Globus pallidus (tissue), 1 donor: Measurements from ENCODE around the gene CABCOCO1.
"Not testable (repeated sequence)": the region's sequence is repeated elsewhere in the genome, so short reads cannot be mapped to it uniquely, and the experiment has no call there.

Experiments
- DNase-seq: peaks from one replicate; pipeline ENCODE4 v3.0.0-alpha.2; 2015; ENCODE audit warnings: low spot score

Gene CABCOCO1

GRCh38 chr10:61719475-61719874 lies 56.7 kb downstream of the CABCOCO1 start:
- DNase-seq, result not testable (repeated sequence)

DNA sequence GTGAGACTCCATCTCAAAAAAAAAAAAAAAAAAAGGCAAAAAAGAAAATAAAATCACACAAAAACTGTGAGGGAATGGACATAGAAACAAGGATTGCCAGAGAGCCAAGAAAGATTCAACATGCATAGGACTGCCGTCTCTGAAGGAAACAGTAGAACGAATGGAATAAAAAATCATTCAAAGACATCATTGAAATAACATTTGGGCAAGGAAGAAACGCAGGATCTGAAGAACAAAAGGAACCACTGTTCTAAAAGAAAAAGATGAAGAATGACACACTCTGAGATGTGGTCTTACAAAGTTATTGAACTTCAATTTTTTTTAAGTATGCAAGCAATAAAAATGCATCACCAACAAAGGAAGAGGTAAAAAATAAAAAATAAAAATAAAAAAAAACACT lies 57.2 kb downstream of the CABCOCO1 start:
- DNase-seq, result no peak

GRCh38 chr10:61721431-61721830 lies 58.7 kb downstream of the CABCOCO1 start:
- no peak for DNase-seq

DNA sequence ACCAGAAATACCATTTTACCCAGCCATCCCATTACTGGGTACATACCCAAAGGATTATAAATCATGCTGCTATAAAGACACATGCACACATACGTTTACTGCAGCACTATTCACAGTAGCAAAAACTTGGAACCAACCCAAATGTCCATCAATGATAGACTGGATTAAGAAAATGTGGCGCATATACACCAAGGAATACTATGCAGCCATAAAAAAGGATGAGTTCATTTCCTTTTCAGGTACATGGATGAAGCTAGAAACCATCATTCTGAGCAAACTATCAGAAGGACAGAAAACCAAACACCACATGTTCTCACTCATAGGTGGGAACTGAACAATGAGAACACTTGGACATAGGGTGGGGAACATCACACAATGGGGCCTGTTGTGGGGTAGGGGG lies 62.5 kb downstream of the CABCOCO1 start:
- DNase-seq, result not testable (repeated sequence)

GRCh38 chr10:61729596-61729995 lies 66.9 kb downstream of the CABCOCO1 start:
- DNase-seq, result no peak

GRCh38 chr10:61730671-61731070 lies 67.9 kb downstream of the CABCOCO1 start:
- no peak for DNase-seq

DNA sequence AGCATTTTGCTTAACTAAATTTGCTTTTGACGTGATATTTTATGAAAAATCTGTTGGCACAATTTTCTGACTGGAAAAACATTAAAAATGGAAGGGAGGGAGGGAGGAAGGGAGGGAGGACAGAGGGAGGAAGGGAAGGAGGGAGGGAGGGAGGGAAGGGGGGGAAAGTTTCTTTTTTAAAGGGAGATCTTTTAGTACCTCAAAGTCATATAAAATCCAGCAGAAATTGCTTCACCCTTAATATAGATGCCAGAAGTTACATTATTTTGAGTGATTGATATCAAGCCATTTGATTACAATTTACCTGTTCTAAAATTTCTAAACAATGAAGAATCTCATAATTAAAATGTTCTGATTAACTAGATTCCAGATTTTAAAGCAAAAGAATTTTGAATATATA lies 68.9 kb downstream of the CABCOCO1 start:
- DNase-seq, result no peak

- DNase-seq, result no peak
Measured at GRCh38 chr10:61732629-61733278, 70.0 kb downstream of the CABCOCO1 start.

DNA sequence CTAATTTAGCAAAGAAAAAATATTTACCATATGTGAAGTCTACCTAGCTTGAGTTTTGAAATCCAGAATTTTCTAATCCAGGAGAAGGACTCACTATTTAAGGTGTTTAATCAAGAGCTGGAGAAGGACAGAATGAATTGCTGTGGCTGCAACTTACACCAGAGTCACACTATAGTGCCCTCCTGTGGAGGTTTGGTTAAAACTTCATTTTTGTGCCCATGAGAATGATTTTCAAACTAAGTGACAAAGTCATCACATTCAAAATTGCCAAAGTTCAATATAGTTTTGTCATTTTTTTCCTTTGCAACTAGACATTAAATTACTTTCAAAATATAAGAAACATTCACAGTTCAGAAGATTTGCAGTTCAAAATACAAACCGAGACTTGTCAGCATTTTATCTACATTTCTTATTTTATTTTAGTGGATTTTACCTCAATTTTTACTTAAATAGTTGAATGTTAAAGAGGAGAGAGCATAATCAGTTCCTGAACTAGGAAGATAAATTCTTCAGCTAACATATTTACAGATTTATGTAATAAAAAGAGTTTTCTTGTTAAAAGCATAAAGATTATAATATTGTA lies 70.7 kb downstream of the CABCOCO1 start:
- DNase-seq, result peak; percentile 70

GRCh38 chr10:61735882-61736281 lies 73.2 kb downstream of the CABCOCO1 start:
- no peak for DNase-seq

DNA sequence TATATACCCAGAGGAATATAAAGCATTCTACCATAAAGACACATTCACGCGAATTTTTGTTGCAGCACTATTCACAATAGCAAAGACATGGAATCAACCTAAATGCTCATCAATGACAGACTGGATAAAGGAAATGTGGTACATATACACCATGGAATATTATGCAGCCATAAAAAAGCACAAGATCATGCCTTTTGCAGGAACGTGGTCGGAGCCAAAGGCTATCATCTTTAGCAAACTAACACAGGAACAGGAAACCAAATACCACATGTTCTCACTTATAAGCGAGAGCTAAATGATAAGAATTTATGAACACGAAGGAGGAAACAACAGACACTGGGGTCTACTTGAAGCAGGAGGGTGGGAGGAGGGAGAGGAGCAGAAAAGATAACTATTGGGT lies 74.7 kb downstream of the CABCOCO1 start:
- not testable (repeated sequence) for DNase-seq

GRCh38 chr10:61742812-61743211 lies 80.1 kb downstream of the CABCOCO1 start:
- DNase-seq, result no peak

DNA sequence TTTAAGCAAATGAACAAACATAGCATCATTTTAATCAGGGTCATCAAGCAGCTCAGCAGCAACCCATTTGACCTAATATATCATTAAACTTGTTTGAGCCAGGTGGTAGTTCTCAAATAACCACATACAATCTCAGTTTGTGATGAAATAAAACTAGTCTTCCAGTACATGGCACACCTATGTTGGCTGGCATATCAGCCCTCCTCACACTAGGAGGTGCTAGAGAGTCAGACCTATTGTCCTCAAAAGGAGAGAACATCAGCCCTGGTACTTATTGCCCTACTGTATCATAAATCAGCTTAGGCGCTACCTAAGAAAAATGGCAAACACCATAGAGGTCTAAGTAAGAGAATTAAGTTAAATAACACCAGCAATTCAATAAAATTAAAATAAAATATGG lies 81.7 kb downstream of the CABCOCO1 start:
- no peak for DNase-seq

DNA sequence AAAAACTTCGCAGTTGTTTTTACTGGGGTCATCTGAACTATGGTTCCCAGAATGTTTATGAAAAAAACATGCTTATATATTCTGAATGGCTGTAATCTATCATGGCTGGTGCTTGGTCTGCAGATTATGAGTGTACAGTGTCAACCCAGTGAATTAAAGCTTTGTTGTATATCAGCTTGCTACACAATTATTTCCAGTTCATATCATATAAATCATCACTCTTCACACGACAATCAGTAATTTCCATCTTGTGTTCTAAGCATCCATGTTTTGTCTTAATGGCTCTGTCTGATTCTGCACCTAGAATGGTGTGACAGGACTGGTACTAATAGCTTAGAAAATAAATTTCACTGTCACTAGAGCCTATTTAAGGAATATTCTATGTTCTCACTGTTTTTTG lies 83.6 kb downstream of the CABCOCO1 start:
- DNase-seq, result no peak

- DNase-seq, result no peak
Measured at GRCh38 chr10:61747307-61747706, 84.6 kb downstream of the CABCOCO1 start.

DNA sequence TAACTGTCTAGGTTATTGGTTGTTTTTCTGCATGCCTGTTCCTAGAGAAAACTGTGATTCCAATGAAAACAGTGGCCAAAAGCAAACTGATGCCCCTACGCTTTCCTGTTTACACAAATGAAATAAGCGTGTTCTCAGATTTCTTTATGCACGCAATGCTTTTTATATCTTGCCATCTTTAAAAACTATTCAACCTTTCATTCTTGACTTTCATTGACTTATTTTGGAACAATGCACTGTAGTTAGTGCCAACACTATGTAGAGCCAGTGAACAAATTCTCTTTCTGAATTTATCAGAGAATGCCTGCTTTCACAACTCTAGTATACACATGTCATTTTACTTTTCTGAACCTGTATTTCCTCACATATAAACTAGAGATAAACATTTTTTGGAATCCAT lies 86.6 kb downstream of the CABCOCO1 start:
- no peak for DNase-seq

- DNase-seq, result peak; percentile 55
Measured at GRCh38 chr10:61750943-61751471, 88.3 kb downstream of the CABCOCO1 start.

DNA sequence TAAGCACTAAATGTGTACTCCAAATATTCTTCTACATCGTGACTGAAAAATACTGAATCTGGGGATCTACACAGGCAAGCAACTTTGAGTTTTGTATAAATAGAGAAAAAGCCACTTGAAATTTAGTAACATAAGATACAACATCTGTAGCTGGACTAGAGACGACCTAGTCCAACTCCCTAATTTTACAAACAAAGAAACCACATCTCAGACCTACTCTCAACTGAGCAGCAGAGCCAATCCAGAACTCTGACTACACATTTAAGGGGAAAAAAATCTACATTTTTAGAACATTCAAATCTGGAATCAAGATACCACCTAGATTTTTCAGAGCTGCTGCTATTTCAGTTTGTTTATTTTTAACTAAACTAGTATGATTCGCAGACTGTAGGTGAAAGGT lies 88.9 kb downstream of the CABCOCO1 start:
- DNase-seq, result no peak

GRCh38 chr10:61752111-61753011 lies 89.6 kb downstream of the CABCOCO1 start:
- no peak for DNase-seq

DNA sequence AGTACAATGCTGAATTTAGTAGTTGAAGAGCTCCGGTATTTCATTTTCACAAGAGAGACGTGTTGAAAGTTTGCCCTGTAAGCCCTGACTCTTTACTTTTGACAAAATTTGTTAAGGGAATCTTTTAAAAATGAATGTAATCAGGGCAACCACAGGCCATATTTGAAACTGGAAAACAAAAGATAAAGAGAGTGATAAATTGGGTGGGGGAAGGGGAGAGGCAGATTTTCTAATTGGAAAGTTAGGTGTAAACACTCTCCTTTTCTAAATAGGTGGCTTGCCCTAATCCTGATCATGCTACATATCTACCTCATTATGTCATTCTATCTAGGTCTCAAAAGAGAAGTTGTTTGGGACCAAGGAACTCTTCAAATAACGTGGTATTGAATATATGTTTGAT lies 90.7 kb downstream of the CABCOCO1 start:
- no peak for DNase-seq

GRCh38 chr10:61754587-61755550 lies 92.1 kb downstream of the CABCOCO1 start:
- DNase-seq, result no peak

GRCh38 chr10:61757001-61757400 lies 94.3 kb downstream of the CABCOCO1 start:
- no peak for DNase-seq
